Measurements from ENCODE around the gene GRIK2.
"Not testable (repeated sequence)": the region's sequence is repeated elsewhere in the genome, so short reads cannot be mapped to it uniquely, and the experiment has no call there.

DNA sequence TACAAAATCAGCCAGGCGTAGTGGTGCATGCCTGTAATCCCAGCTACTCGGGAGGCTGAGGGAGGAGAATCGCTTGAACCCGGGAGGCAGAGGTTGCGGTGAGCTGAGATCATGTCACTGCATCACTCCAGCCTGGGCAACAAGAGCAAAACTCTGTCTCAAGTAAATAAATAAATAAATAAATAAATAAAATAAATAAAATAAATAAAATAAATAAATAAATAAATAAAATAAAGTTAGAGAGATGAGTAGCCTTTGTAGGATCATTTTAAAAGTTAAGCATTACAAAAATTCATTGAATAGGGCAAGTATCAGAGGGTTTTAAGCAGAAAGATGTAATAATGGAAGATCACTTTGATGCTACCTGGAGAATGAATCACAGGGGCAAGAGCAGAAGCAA is 9.8 kb upstream of the GRIK2 start:
- TF ChIP-seq POLR2A (IDR thresholded peaks at IDR 0.05; ENCODE audit: low read depth, low read length); CTCF (IDR thresholded peaks at IDR 0.05; ENCODE audit: extremely low read depth in 1 of 2, insufficient read depth in 1 of 2, low read depth in 1 of 2, low read length in 2 of 2); MYC (IDR thresholded peaks at IDR 0.05; ENCODE audit: low read depth, low read length); POLR2AphosphoS5 (IDR thresholded peaks at IDR 0.05; ENCODE audit: insufficient read depth, low read depth, low read length); EZH2 (IDR thresholded peaks at IDR 0.05; ENCODE audit: borderline replicate concordance, low read depth, low read length, severe bottlenecking); JUN (IDR thresholded peaks at IDR 0.05; ENCODE audit: borderline replicate concordance, insufficient read depth, insufficient read length, low read depth); MAX (IDR thresholded peaks at IDR 0.05; ENCODE audit: insufficient read depth, insufficient read length); GATA2 (IDR thresholded peaks at IDR 0.05; ENCODE audit: insufficient read depth, insufficient read length, low read depth, low read length): not testable (repeated sequence)

All from endothelial cell of umbilical vein (primary cell).